Activated CD8-positive, alpha-beta memory T cell treated with anti-CD3 and anti-CD28 coated beads, Interleukin-2, amount 50 U/mL, for 1 hour (primary cell): ENCODE data around the gene KANK2.

Experiments used
- DNase-seq: peaks from one replicate; pipeline ENCODE4 v3.0.0-alpha.2; 2020; ENCODE audit errors: extremely low read depth

The KANK2 gene

DNA sequence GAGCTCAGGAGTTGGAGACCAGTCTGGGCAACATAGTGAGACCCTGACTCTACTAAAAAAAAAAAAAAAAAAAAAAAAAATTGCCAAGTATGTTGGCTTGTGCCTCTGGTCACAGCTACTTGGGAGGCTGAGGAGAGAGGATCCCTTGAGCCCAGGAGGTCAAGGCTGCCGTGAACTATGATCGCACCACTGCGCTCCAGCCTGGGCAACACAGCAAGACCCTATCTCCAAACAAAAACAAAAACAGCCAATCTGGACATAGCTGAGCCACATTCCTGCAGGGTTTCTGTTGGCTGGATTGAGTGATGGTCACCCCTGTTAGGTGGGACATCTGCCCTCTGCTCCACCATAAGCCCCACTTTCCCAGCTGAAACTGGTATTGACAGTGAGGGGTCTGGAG lies 28.5 kb upstream of the KANK2 start:
- DNase-seq: no peak

DNA sequence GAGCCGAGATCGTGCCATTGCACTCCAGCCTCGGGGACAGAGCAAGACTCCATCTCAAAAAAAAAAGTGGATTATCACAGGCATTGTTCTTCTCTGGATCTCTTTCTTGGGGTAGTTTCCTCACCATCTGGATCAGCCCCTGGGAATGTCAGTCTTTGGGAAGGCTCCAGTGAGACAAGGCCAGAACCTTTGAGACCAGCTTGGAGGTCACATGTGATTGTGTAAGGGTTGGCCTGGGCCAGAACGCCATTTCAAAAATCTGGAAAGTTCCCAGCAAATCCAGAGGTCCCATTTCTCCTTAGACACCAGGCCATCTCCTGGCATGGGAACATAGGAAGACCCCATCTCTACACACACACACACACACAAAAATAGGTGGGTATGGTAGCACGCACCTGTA lies 27.8 kb upstream of the KANK2 start:
- DNase-seq: no peak

DNA sequence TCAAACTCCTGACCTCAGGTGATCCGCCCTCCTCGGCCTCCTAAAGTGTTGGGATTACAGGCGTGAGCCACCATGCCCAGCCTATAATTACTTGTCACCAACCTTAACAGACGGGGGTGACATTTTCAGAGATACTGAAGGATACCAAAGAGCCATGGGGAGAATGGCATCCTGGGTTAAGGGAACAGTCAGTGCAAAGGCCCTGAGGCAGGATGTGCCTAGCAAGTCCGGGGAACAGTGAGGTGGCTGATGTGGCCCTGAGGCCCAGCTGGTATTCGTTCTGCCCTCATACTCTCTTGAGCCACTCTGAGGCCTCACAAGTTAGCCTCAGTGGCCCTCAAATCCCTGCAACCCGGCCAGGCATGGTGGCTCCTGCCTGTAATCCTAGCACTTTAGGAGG lies 27.1 kb upstream of the KANK2 start:
- DNase-seq: no peak

DNA sequence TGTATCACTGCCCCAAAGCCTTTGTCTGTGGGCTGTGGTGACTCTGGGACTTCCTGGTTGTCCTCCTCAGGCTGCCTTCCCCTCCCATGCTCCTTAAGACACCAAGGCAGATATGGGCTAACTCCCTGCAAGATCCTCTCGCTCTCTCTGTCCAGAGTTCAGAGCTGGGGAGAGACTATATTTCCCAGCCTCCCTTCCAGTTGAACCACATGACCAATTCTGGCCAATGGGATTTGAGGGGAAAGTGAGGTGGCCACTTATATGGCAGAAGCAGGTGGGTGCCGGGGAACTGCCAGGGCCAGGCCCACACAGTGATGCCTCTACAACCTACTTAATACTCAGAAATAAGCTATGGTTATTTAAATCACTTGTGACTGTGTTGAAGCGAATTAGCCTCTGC lies 25.9 kb upstream of the KANK2 start:
- DNase-seq: no peak

DNA sequence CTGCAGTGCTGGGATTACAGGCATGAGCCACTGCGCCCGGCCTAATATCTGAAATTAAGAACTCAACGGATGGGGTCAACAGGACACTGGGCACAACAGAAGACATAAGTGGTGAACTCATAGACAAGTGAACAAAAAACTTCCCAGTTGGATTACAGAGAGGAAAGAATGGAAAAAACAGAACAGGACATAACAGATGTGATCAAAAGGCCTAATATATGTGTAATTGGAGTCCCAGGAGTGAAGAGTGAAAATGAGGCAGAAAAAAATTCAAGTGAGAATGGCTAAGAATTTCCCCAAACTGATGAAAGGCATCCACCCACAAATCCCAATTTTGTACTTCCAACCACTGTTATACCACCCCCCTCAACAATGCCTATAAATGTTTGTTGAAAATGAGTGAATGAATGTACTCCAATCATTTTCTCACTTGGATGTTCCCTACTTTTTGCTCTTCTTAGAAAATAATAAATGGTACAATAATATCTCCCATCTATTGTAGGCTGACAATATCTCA lies 23.8 kb upstream of the KANK2 start:
- no peak for DNase-seq

DNA sequence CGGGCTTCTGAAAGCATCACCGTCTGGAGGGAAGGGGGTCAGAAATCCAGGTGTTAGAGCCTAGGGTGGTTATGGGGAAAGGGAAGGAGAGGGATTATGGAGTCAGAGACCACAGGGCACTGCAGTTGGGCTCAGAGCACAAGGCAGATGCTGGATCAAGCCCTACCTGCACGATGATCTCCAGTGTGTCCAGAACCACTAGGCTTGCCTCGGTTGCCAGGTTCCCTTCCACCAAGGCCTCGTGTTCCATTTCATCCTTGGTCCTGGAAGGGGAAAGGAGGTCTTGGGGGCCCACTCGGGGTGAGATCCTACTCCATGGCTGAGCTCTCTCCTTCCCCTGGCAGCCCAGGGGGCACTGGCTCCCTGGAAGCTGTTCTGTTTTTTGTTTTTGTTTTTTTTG lies 17.0 kb upstream of the KANK2 start:
- DNase-seq: no peak

DNA sequence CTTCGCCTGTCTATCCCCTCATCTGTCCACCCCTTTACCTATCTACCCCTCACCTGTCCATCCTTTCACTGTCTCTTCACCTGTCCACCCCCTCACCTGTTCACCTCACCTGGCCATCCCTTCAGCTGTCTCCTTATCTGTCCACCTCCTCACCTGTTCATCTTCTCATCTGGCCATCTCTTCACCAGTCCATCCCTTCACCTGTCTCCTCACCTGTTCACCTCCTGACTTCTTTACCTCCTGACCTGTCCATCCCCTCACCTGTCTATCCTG lies 13.2 kb upstream of the KANK2 start:
- no peak for DNase-seq

DNA sequence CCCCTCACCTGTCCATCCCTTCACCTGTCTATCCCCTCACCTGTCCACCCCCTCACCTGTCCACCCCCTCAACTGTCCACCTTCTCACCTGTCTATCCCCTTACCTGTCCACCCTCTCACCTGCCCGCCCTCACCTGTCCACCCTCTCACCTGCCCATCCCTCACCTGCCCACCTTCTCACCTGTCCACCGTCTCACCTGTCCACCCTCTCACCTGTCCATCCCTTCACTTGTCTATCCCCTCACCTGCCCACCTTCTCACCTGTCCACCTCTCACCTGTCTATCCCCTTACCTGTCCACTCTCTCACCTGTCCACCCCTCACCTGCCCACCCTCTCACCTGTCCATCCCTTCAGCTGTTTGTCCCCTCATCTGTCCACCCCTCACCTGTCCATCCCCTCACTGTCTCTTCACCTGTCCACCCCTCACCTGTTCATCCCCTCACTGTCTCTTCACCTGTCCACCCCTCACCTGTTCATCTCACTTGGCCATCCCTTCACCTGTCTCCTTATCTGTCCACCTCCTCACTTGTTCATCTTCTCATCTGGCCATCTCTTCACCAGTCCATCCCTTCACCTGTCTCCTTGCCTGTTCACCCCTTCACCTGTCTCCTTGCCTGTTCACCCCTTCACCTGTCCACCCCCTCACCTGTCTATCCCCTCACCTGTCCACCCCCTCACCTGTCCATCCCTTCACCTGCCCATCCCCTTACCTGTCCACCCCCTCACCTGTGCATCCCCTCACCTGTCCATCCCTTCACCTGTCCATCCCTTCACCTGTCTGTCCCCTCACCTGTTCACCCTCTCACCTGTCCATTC lies 12.7 kb upstream of the KANK2 start:
- no peak for DNase-seq

DNA sequence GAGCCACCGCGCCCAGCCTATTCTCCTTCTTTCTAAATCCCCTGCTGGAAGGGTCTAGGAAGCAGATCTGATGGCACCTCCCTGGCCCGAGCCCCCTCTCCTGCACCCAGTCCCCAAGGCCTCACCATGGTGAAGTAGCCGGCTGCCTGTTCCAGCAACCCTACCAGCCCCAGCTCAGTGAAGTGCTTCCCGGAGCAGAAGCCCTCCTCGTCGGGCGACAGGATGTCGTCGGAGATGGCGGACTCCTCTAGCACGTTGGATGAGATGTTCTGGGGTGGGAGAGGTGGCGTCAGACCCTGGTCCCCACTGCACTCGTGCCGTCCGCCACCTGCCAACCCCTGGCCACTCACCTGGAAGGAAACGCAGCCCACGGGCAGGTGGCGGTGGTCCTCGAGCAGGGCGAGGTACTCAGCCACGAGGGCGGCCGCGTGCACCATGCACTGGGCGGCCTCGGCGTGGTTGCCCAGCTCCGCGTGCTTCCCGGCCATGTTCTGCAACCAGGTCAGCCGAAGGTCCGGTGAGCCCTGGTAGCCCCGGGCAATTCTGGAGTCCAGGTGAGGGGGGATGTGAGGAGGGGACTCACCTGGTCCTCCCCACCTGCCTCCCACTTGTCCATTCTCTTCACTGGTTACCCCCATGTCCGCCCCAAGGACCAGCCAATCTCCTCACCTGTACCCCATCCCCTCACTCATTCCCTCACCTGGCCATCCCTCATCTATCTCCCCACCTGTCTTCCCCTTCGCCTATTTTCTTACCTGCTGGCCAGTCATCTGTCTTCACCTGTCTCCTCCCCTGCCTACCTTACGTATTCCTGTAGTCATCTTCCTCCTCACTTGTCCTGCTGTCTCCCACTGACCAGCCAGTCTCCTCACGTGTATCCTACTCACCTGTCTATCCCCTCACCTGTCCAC lies 11.5 kb upstream of the KANK2 start:
- no peak for DNase-seq

DNA sequence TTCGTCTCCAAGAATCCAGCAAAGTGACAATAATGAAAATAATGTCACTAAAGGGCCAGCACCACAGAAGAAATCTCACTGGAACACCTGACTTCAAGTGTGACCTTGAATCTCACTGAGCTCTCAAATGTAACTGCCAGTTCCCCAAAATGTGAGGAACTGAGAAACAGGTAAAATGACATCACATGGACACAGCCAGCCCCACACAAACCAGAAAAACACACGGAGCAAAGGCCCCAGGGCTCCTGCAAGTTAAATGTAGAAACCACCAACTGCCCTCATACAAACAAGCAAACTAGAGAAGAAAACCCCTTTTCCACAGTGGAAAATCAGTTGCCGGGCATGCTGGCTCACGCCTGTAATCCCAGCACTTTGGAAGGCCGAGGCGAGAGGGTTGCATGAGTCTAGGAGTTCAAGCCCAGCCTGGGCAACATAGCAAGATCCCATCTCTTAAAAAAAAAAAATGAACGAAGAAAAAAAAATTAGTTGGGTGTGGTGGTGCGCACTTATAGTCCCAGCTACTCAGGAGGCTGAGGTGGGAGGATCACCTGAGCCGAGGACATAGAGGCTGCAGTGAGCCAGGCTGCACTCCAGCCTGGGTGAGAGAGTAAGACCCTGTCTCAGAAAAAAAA lies 8.7 kb upstream of the KANK2 start:
- DNase-seq: no peak

DNA sequence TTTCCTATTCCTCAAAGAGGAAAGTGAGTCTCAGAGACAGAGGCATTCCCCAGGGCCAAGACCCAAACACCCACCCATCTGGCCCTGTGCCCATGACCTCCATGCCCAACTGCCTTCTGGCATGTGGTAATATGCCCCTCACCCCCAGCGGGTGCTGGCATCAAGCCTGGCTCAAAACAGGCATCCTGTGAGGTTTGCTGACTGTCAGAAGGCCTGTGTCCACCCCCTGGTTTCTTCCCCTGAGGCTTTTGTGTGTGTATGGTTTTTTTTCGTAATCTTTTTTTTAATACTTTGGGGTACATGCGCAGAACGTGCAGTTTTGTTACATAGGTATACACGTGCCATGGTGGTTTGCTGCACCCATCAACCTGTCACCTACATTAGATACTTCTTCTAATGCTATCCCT lies 7.6 kb upstream of the KANK2 start:
- no peak for DNase-seq

DNA sequence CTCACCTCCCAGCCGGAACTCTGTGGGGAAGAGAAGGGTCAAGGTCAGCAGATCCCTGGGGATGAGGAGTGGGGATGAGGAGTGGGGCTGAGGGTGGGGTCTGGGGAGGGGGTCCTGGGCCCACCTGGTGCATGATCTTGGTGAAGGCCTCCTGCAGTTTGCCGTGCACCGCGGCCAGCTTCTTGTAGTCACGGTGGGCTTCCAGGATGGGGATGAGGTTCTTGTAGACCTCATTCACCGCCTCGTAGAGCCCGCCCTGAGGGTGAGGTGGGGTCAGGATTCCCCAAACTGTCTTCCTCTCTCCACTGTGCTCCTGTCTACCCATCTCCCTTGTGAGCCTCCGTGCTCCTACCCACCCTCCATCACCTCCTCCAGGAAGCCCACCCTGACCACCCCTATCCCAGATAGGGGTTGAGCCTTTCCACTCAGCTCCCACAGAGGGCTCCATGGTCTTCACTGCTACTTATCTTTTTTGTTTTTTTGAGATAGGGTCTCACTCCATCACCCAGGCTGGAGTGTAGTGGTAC lies 6.8 kb upstream of the KANK2 start:
- no peak for DNase-seq

DNA sequence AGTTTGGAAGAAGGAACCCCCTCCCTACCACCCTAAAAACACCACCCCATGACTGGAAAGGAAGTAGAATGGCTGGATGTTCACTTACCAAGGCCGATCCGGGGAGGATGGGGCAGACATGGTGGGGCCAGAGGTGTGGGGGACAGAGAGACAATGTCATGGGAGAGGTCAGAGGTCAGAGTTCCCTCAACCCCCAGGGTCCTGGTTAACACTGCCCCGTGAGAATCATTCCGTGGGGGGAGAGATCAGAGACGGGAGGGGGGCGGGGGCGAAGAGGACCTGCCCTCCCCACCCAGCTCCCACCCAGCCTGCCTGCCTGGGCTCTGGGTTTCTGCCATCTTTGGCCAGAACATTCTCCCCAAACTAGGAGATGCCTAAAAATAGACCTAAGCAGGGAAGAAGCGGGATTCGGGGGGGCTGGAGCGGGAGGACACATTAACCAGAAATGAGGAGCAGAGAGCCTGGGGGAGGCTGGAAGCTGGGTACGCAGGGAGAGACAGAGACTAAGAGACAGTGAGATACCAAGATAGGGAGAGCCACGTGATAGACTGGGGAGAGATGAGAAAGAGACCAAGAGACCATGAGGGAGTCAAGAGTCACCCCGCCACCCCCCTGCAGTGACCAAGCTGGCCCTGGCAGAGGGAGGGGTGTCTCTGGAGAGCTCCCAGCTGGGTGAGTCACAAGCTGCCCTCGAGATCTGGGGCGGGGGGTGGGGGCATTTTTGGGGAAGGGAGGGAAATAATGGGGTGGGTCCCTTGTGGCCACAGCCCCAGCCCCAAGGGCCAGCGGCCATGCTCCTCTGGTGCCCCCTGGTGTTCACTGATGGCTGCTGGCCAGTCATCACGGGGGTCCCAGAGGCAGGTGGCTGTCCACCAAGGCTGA lies 6.1 kb upstream of the KANK2 start:
- DNase-seq: no peak

DNA sequence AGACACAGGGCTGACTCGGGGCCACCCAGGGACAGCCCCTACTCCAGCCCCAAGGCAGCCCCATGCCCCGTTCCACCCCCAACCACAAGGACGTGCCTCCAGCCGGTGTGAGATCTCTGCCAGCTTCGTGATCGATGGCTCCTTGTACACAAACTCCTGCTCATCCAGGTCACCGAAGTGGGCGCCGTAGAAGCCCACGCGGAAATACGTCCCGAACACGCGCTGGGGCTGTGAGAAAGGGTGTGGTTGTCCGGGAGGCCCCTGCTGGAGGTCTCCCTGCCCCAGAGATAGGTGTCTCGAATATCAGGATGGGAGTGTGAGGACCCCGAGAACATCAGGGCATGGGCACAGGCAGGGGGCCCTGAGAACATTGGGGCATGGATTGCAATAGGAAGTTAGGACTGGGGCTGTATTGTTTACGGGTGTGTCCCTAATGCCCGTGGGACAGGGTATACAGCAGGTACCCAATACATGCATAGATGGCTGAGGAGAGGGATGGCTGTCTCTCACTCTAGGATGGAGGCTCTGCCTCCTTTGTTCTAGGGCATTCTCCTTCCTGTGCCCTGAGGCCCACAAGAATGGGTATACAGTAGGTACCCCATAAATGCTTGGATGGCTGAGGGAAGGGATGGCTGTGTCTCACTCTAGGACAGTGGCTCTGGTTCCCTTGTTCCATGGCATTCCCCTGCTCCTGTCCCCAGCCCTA lies 5.3 kb upstream of the KANK2 start:
- DNase-seq: no peak

DNA sequence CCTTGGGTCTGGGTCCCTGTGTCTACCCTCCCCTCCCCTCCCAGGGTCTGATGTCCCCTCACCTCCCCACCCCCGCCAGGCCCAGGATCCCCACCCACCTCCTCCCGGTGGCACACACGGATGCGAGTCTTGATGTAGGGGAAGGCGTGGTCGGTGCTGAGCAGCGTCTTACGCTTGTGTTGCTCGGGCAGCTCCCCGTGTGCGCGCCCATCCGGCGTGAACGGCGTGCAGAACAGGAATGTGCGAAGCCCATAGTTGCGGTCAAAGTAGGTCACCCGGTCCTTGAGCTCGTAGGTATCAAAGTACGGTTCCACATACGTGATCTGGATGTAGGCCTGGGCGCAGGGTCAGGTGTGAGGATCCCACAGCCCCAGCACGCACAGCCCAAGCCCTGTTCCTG lies 4.4 kb upstream of the KANK2 start:
- no peak for DNase-seq

DNA sequence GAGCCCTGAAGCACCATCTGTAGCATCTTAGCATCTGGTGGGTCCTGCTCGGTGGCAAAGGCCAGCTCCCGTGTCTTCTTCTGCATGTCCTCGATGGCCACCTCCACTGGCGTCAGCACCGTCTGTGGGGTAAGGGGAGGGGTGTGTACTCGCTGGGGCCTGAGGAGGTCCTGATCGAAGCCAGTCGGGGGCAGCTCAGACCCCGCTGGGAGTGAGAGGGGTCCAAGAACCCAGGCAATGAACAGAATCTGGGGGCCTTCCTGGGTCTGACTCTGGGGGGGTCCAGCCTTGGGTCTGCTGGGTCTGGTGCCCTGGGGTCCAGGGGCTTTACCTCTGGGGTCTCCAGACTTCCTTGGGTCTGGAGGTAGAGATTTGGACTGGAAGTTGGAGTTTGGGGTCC lies 3.6 kb upstream of the KANK2 start:
- DNase-seq: no peak

DNA sequence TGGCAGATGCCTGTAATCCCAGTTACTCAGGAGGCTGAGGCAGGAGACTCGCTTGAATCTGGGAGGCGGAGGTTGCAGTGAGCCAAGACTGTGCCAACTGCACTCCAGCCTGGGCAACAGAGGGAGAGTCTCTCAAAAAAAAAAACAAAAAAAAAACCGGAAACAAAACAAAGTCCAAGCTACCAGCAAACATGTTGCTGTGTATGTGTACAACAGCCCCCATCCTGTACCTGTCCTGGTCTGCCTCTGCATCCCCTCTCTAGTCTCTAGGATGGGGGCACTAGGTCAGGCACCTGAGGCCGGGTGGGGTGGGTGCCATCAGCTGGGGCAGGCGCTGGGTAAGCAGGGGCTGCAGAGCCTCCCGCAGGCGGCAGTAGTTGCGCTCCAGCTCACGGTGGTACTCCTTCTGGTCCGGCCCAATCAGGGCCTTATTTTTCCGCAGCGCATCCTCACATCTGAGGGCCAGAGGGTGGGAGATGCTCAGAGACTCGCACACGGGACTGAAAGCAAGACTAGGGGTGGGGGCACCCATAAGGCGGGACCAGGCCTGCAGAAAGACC lies 2.8 kb upstream of the KANK2 start:
- DNase-seq: no peak

DNA sequence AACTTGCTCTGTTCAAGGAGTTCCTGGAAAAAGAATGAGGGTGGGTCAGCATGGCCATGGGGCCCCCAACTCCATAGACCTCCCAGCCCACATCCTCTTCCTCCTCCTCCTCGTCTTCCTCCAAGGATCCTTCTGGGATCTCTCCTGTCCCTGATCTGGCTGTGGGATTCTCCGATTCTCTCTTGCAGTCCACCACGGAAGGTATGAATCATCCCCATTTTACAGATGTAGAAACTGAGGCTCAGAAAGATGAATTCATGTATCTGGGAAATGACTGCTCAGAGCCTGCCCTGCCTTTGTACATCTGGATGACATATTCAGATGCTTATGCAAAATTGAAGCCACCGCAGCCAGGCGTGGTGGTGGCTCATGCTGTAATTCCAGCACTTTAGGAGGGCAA lies 2.2 kb upstream of the KANK2 start:
- DNase-seq: no peak

DNA sequence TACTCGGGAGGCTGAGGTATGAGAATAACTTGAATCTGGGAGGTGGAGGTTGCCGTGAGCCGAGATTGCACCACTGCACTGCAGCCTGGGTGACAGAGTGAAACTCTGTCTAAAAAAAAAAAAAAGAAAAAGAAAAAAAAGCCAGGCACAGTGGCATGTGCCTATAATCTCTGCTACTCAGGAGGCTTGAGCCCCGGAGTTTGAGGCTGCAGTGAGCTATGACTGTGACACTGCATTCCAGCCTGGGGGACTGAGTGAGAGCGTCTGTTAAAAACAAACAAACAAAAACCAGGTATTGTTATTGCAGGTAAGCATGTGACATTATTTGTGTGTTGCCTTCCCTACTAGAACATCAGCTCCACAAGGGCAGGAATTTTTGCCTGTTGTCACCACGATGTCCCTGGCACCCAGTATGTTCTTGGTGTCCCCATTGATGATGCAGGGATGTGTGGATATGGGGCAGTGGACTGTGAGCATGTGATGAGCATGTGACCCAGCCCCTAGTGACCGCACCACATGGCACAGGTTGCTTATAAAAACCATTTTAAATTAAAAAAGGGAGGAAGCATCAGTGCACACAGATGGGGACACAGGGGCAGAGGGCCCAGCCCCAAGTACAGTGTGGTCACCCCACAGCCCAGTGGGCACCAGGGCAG lies 1.6 kb upstream of the KANK2 start:
- no peak for DNase-seq

DNA sequence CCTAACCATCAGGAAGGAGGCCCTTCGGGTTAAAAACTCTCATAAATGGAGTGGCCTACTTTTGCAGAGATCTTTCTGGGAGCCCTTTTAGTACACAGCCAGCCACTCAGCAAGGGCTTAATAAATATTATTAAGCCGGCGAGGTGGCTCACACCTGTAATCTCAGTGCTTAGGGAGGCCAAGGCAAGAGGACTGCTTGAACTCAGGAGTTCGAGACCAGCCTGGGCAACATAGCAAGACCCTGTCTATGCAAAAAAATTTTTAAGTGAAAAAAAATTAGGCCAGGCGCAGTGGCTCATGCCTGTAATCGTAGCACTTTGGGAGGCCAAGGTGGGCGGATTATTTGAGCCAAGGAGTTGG lies 810 bp upstream of the KANK2 start:
- no peak for DNase-seq
